ENCODE measurements around the gene MINDY2.
"Not testable (repeated sequence)": the region's sequence is repeated elsewhere in the genome, so short reads cannot be mapped to it uniquely, and the experiment has no call there.

MINDY2 gene

GRCh38 chr15:58854593-58854992 lies 83.5 kb downstream of the MINDY2 start:
- TF ChIP-seq YY1 (IDR thresholded peaks at IDR 0.05; ENCODE audit: insufficient read depth, insufficient read length), result no peak
- TF ChIP-seq ZNF274 (IDR thresholded peaks at IDR 0.05; ENCODE audit: low read depth, low read length), result no peak
- no peak for TF ChIP-seq SUZ12 (IDR thresholded peaks at IDR 0.05; ENCODE audit: extremely low read depth, insufficient read depth, insufficient read length)
- Histone ChIP-seq H3K36me3 (ENCODE audit: insufficient read depth, insufficient read length, low read length) (peaks cover 8% of the 10 kb centered on the region), H3K27me3 (ENCODE audit: insufficient read depth, insufficient read length) (no peaks in the 10 kb centered on the region), H3K4me3 (ENCODE audit: insufficient read length, low read depth) (no peak overlapping the region), H3K4me1 (ENCODE audit: insufficient read depth, insufficient read length) (no peaks in the 10 kb centered on the region), H3K9me3 (ENCODE audit: insufficient read depth, low read length) (no peaks in the 10 kb centered on the region), H3K9ac (ENCODE audit: insufficient read length, low read depth) (no peak overlapping the region)
- no peak for DNase-seq (ENCODE audit: low read depth, low spot score)

DNA sequence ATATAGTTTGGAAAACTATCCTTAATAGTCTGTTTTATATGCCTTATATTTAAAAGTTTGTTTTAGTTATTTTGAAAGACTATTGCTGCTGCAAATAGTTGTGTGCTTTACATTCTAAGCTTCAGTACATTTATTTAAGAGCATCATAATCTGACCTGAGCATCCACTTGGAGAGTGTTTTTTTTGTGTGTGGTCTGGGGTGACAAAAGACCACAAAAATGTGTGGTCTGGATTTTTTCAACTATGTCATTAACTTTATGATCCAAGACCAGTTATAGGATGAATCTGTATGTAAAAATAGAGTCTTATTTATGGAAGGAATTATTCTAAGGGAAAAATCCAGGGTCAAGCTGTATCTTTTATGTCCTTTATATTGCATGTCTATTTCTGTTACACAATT lies 85.0 kb downstream of the MINDY2 start:
- Histone ChIP-seq H3K9me3 (ENCODE audit: insufficient read depth, low read length) (no peaks in the 10 kb centered on the region), H3K9ac (ENCODE audit: insufficient read length, low read depth) (no peak overlapping the region), H3K27me3 (ENCODE audit: insufficient read depth, insufficient read length) (no peaks in the 10 kb centered on the region), H3K4me3 (ENCODE audit: insufficient read length, low read depth) (no peak overlapping the region), H3K36me3 (ENCODE audit: insufficient read depth, insufficient read length, low read length) (peaks cover 8% of the 10 kb centered on the region), H3K4me1 (ENCODE audit: insufficient read depth, insufficient read length) (no peaks in the 10 kb centered on the region)
- TF ChIP-seq YY1 (IDR thresholded peaks at IDR 0.05; ENCODE audit: insufficient read depth, insufficient read length) (no peak), SUZ12 (IDR thresholded peaks at IDR 0.05; ENCODE audit: extremely low read depth, insufficient read depth, insufficient read length) (no peak), ZNF274 (IDR thresholded peaks at IDR 0.05; ENCODE audit: low read depth, low read length) (no peak)
- no peak for DNase-seq (ENCODE audit: low read depth, low spot score)

GRCh38 chr15:58856621-58857020 lies 85.5 kb downstream of the MINDY2 start:
- DNase-seq (ENCODE audit: low read depth, low spot score); H3K4me3 ChIP-seq (ENCODE audit: insufficient read length, low read depth); H3K27me3 ChIP-seq (ENCODE audit: insufficient read depth, insufficient read length); H3K9me3 ChIP-seq (ENCODE audit: insufficient read depth, low read length); H3K36me3 ChIP-seq (ENCODE audit: insufficient read depth, insufficient read length, low read length); H3K9ac ChIP-seq (ENCODE audit: insufficient read length, low read depth); H3K4me1 ChIP-seq (ENCODE audit: insufficient read depth, insufficient read length): not testable (repeated sequence)

- Histone ChIP-seq H3K27me3 (ENCODE audit: insufficient read depth, insufficient read length) (no peaks in the 10 kb centered on the region), H3K9ac (ENCODE audit: insufficient read length, low read depth) (no peak overlapping the region), H3K4me1 (ENCODE audit: insufficient read depth, insufficient read length) (peaks cover 10% of the 10 kb centered on the region), H3K4me3 (ENCODE audit: insufficient read length, low read depth) (no peak overlapping the region), H3K9me3 (ENCODE audit: insufficient read depth, low read length) (no peaks in the 10 kb centered on the region), H3K36me3 (ENCODE audit: insufficient read depth, insufficient read length, low read length) (no peaks in the 10 kb centered on the region)
- DNase-seq (ENCODE audit: low read depth, low spot score), result no peak
- TF ChIP-seq SUZ12 (IDR thresholded peaks at IDR 0.05; ENCODE audit: extremely low read depth, insufficient read depth, insufficient read length) (no peak), ZNF274 (IDR thresholded peaks at IDR 0.05; ENCODE audit: low read depth, low read length) (no peak), YY1 (IDR thresholded peaks at IDR 0.05; ENCODE audit: insufficient read depth, insufficient read length) (no peak)
These were observed 91.2 kb downstream of the MINDY2 start for GRCh38 chr15:58862326-58862725.

- no peak for DNase-seq (ENCODE audit: low read depth, low spot score)
- H3K36me3 ChIP-seq (ENCODE audit: insufficient read depth, insufficient read length, low read length), result no peaks in the 10 kb centered on the region
- no peaks in the 10 kb centered on the region for H3K9me3 ChIP-seq (ENCODE audit: insufficient read depth, low read length)
- peak overlapping the region; percentile 46 for H3K9ac ChIP-seq (ENCODE audit: insufficient read length, low read depth)
- TF ChIP-seq SUZ12 (IDR thresholded peaks at IDR 0.05; ENCODE audit: extremely low read depth, insufficient read depth, insufficient read length) (no peak), ZNF274 (IDR thresholded peaks at IDR 0.05; ENCODE audit: low read depth, low read length) (no peak), YY1 (IDR thresholded peaks at IDR 0.05; ENCODE audit: insufficient read depth, insufficient read length) (no peak)
- H3K4me1 ChIP-seq (ENCODE audit: insufficient read depth, insufficient read length), result peaks cover 11% of the 10 kb centered on the region
- H3K4me3 ChIP-seq (ENCODE audit: insufficient read length, low read depth), result peak overlapping the region; percentile 16
- no peaks in the 10 kb centered on the region for H3K27me3 ChIP-seq (ENCODE audit: insufficient read depth, insufficient read length)
These were observed 93.7 kb downstream of the MINDY2 start for GRCh38 chr15:58864602-58865424.

GRCh38 chr15:58865425-58865880 lies 94.4 kb downstream of the MINDY2 start:
- peaks cover 11% of the 10 kb centered on the region for H3K4me1 ChIP-seq (ENCODE audit: insufficient read depth, insufficient read length)
- peak overlapping the region; percentile 16 for H3K4me3 ChIP-seq (ENCODE audit: insufficient read length, low read depth)
- no peak for DNase-seq (ENCODE audit: low read depth, low spot score)
- H3K9me3 ChIP-seq (ENCODE audit: insufficient read depth, low read length), result no peaks in the 10 kb centered on the region
- TF ChIP-seq YY1 (IDR thresholded peaks at IDR 0.05; ENCODE audit: insufficient read depth, insufficient read length) (no peak), SUZ12 (IDR thresholded peaks at IDR 0.05; ENCODE audit: extremely low read depth, insufficient read depth, insufficient read length) (no peak), ZNF274 (IDR thresholded peaks at IDR 0.05; ENCODE audit: low read depth, low read length) (no peak)
- no peaks in the 10 kb centered on the region for H3K36me3 ChIP-seq (ENCODE audit: insufficient read depth, insufficient read length, low read length)
- peak overlapping the region; percentile 46 for H3K9ac ChIP-seq (ENCODE audit: insufficient read length, low read depth)
- no peaks in the 10 kb centered on the region for H3K27me3 ChIP-seq (ENCODE audit: insufficient read depth, insufficient read length)

- Histone ChIP-seq H3K4me1 (ENCODE audit: insufficient read depth, insufficient read length) (peaks cover 11% of the 10 kb centered on the region), H3K4me3 (ENCODE audit: insufficient read length, low read depth) (no peak overlapping the region), H3K9ac (ENCODE audit: insufficient read length, low read depth) (no peak overlapping the region), H3K27me3 (ENCODE audit: insufficient read depth, insufficient read length) (no peaks in the 10 kb centered on the region), H3K9me3 (ENCODE audit: insufficient read depth, low read length) (no peaks in the 10 kb centered on the region), H3K36me3 (ENCODE audit: insufficient read depth, insufficient read length, low read length) (no peaks in the 10 kb centered on the region)
- no peak for DNase-seq (ENCODE audit: low read depth, low spot score)
- no peak for TF ChIP-seq YY1 (IDR thresholded peaks at IDR 0.05; ENCODE audit: insufficient read depth, insufficient read length)
- TF ChIP-seq ZNF274 (IDR thresholded peaks at IDR 0.05; ENCODE audit: low read depth, low read length), result no peak
- TF ChIP-seq SUZ12 (IDR thresholded peaks at IDR 0.05; ENCODE audit: extremely low read depth, insufficient read depth, insufficient read length), result no peak
These were observed 96.8 kb downstream of the MINDY2 start for GRCh38 chr15:58867926-58868325.

All from NT2/D1 (cell line).